SK-N-SH treated with all-trans-retinoic acid at 6 μM for 48 hours (cell line): ENCODE results near the gene JAGN1.

ENCODE experiments used
- ATAC-seq: fragments of 200-7000 bp; cut with Tn5 transposase; 3 replicates; pipeline ENCODE4 v1.9.1; 2020; ENCODE audit warnings: mild to moderate bottlenecking, moderate library complexity
- ARNTL ChIP-seq: fragments of 450-650 bp; formaldehyde crosslinking; IDR thresholded peaks from 2 replicates; pipeline ENCODE4 v1.5.0; 2020; ENCODE audit warnings: low read depth, mild to moderate bottlenecking, moderate library complexity, borderline replicate concordance
- BACH2 ChIP-seq: fragments of 250-450 bp; sonication (Bioruptor Pico); IDR thresholded peaks from 2 replicates; pipeline ENCODE4 v1.9.0; 2021; ENCODE audit warnings: mild to moderate bottlenecking, borderline replicate concordance
- CSDC2 ChIP-seq: fragments of 250-450 bp; sonication (Bioruptor Pico); IDR thresholded peaks from 2 replicates; pipeline ENCODE4 v1.5.0; 2020; ENCODE audit warnings: mild to moderate bottlenecking, moderate library complexity
- ESRRG ChIP-seq: fragments of 250-450 bp; sonication (Bioruptor Pico); IDR thresholded peaks from 2 replicates; pipeline ENCODE4 v1.6.1; 2021; ENCODE audit warnings: mild to moderate bottlenecking
- GLIS3 ChIP-seq: fragments of 250-450 bp; sonication (Bioruptor Pico); IDR thresholded peaks from 2 replicates; pipeline ENCODE4 v1.5.0; 2020; ENCODE audit warnings: mild to moderate bottlenecking, moderate library complexity
- ISL1 ChIP-seq: fragments of 250-450 bp; sonication (Bioruptor Pico); IDR thresholded peaks from 2 replicates; pipeline ENCODE4 v2.1.2; 2022; ENCODE audit warnings: mild to moderate bottlenecking, moderate library complexity
- OSR1 ChIP-seq: fragments of 250-450 bp; sonication (Bioruptor Pico); IDR thresholded peaks from 2 replicates; pipeline ENCODE4 v1.8.0; 2022; ENCODE audit warnings: moderate library complexity, mild to moderate bottlenecking, inconsistent platforms
- PPARA ChIP-seq: fragments of 250-450 bp; sonication (Bioruptor Pico); IDR thresholded peaks from 2 replicates; pipeline ENCODE4 v1.5.0; 2020; ENCODE audit warnings: mild to moderate bottlenecking, borderline replicate concordance
- RARB ChIP-seq: fragments of 250-450 bp; sonication (Bioruptor Pico); IDR thresholded peaks from 2 replicates; pipeline ENCODE4 v1.8.0; 2021; ENCODE audit warnings: mild to moderate bottlenecking, moderate library complexity
- SNAI2 ChIP-seq: fragments of 250-450 bp; sonication (Bioruptor Pico); IDR thresholded peaks from 2 replicates; pipeline ENCODE4 v1.5.0; 2020; ENCODE audit warnings: mild to moderate bottlenecking, moderate library complexity
- TCF4 ChIP-seq: fragments of 250-450 bp; sonication (Bioruptor Pico); IDR thresholded peaks from 2 replicates; pipeline ENCODE4 v1.8.0; 2021; ENCODE audit warnings: mild to moderate bottlenecking, moderate library complexity, borderline replicate concordance
- TOX ChIP-seq: fragments of 250-450 bp; sonication (Bioruptor Pico); IDR thresholded peaks from 2 replicates; pipeline ENCODE4 v1.8.0; 2021; ENCODE audit warnings: mild to moderate bottlenecking, moderate library complexity, borderline replicate concordance
- ZC3H10 ChIP-seq: fragments of 250-450 bp; sonication (Bioruptor Pico); IDR thresholded peaks from 2 replicates; pipeline ENCODE4 v1.5.1; 2021; ENCODE audit warnings: mild to moderate bottlenecking, moderate library complexity
- ZNF565 ChIP-seq: fragments of 450-650 bp; formaldehyde crosslinking; conservative IDR thresholded peaks from 2 replicates; pipeline ENCODE4 v1.5.0; 2020; ENCODE audit warnings: low read depth, mild to moderate bottlenecking, moderate library complexity
- ZNF70 ChIP-seq: fragments of 450-650 bp; formaldehyde crosslinking; IDR thresholded peaks from 2 replicates; pipeline ENCODE4 v1.5.0; 2020; ENCODE audit warnings: mild to moderate bottlenecking, moderate library complexity
- ZNF8 ChIP-seq: fragments of 450-650 bp; formaldehyde crosslinking; IDR thresholded peaks from 2 replicates; pipeline ENCODE4 v1.5.0; 2020; ENCODE audit warnings: mild to moderate bottlenecking, moderate library complexity
- TF ChIP-seq, protein P1 (sequence below): fragments of 250-450 bp; sonication (Bioruptor Pico); IDR thresholded peaks from 2 replicates; pipeline ENCODE4 v1.8.0; 2020; ENCODE audit warnings: mild to moderate bottlenecking, moderate library complexity, borderline replicate concordance
- TF ChIP-seq, protein P2 (sequence below): fragments of 250-450 bp; sonication (Bioruptor Pico); IDR thresholded peaks from 2 replicates; pipeline ENCODE4 v1.5.1; 2020; ENCODE audit warnings: low read depth, mild to moderate bottlenecking, moderate library complexity
- TF ChIP-seq, protein P3 (sequence below): fragments of 250-450 bp; sonication (Bioruptor Pico); IDR thresholded peaks from 2 replicates; pipeline ENCODE4 v1.8.0; 2021; ENCODE audit warnings: low read depth, mild to moderate bottlenecking, moderate library complexity, borderline replicate concordance
- TF ChIP-seq, protein P4 (sequence below): fragments of 250-450 bp; sonication (Bioruptor Pico); IDR thresholded peaks from 2 replicates; pipeline ENCODE4 v1.5.1; 2021; ENCODE audit warnings: mild to moderate bottlenecking, moderate library complexity
- TF ChIP-seq, protein P5 (sequence below): fragments of 250-450 bp; sonication (Bioruptor Pico); IDR thresholded peaks from 2 replicates; pipeline ENCODE4 v1.5.0; 2020; ENCODE audit warnings: mild to moderate bottlenecking, moderate library complexity

JAGN1 gene

DNA sequence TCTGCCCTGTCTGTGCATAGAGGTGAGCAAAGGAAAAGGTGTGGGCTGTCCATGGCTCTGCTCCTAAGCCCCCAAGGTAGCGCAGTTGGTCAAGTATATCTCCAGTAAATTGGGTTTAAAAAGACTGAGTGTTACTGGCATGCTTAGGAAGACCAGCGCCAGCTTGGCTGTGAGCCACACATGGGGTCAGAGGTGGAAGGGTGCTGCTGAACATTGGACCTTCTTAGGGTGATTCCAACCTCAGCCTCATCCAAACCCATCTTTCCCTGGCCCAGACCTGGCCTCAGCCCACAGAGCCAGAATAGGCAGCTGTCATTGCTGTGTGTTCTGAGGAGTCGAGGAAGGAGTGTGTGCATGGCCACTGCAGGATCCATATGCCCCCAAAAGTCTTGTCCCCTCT lies 17.9 kb downstream of the JAGN1 start:
- TF ChIP-seq, protein P1, sequence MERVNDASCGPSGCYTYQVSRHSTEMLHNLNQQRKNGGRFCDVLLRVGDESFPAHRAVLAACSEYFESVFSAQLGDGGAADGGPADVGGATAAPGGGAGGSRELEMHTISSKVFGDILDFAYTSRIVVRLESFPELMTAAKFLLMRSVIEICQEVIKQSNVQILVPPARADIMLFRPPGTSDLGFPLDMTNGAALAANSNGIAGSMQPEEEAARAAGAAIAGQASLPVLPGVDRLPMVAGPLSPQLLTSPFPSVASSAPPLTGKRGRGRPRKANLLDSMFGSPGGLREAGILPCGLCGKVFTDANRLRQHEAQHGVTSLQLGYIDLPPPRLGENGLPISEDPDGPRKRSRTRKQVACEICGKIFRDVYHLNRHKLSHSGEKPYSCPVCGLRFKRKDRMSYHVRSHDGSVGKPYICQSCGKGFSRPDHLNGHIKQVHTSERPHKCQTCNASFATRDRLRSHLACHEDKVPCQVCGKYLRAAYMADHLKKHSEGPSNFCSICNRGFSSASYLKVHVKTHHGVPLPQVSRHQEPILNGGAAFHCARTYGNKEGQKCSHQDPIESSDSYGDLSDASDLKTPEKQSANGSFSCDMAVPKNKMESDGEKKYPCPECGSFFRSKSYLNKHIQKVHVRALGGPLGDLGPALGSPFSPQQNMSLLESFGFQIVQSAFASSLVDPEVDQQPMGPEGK (CRISPR knock-in tag): no peak
- TF ChIP-seq ESRRG: no peak
- TF ChIP-seq TOX: no peak
- TF ChIP-seq ZC3H10 (CRISPR knock-in tag): no peak
- TF ChIP-seq GLIS3: no peak
- TF ChIP-seq ZNF70 (CRISPR knock-in tag): no peak
- TF ChIP-seq RARB: no peak
- TF ChIP-seq ISL1 (CRISPR knock-in tag): no peak
- TF ChIP-seq, protein P2, sequence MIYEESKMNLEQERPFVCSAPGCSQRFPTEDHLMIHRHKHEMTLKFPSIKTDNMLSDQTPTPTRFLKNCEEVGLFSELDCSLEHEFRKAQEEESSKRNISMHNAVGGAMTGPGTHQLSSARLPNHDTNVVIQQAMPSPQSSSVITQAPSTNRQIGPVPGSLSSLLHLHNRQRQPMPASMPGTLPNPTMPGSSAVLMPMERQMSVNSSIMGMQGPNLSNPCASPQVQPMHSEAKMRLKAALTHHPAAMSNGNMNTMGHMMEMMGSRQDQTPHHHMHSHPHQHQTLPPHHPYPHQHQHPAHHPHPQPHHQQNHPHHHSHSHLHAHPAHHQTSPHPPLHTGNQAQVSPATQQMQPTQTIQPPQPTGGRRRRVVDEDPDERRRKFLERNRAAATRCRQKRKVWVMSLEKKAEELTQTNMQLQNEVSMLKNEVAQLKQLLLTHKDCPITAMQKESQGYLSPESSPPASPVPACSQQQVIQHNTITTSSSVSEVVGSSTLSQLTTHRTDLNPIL: no peak
- TF ChIP-seq ZNF8: no peak
- no peak for TF ChIP-seq OSR1 (CRISPR knock-in tag)
- TF ChIP-seq BACH2 (CRISPR knock-in tag): no peak
- TF ChIP-seq, protein P3, sequence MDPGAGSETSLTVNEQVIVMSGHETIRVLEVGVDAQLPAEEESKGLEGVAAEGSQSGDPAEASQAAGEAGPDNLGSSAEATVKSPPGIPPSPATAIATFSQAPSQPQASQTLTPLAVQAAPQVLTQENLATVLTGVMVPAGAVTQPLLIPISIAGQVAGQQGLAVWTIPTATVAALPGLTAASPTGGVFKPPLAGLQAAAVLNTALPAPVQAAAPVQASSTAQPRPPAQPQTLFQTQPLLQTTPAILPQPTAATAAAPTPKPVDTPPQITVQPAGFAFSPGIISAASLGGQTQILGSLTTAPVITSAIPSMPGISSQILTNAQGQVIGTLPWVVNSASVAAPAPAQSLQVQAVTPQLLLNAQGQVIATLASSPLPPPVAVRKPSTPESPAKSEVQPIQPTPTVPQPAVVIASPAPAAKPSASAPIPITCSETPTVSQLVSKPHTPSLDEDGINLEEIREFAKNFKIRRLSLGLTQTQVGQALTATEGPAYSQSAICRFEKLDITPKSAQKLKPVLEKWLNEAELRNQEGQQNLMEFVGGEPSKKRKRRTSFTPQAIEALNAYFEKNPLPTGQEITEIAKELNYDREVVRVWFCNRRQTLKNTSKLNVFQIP (CRISPR knock-in tag): no peak
- TF ChIP-seq SNAI2 (CRISPR knock-in tag): no peak
- TF ChIP-seq ARNTL: no peak
- no peak for TF ChIP-seq ZNF565 (CRISPR knock-in tag)
- no peak for TF ChIP-seq PPARA (CRISPR knock-in tag)
- no peak for TF ChIP-seq CSDC2 (CRISPR knock-in tag)
- TF ChIP-seq, protein P4, sequence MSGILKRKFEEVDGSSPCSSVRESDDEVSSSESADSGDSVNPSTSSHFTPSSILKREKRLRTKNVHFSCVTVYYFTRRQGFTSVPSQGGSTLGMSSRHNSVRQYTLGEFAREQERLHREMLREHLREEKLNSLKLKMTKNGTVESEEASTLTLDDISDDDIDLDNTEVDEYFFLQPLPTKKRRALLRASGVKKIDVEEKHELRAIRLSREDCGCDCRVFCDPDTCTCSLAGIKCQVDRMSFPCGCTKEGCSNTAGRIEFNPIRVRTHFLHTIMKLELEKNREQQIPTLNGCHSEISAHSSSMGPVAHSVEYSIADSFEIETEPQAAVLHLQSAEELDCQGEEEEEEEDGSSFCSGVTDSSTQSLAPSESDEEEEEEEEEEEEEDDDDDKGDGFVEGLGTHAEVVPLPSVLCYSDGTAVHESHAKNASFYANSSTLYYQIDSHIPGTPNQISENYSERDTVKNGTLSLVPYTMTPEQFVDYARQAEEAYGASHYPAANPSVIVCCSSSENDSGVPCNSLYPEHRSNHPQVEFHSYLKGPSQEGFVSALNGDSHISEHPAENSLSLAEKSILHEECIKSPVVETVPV: no peak
- TF ChIP-seq, protein P5, sequence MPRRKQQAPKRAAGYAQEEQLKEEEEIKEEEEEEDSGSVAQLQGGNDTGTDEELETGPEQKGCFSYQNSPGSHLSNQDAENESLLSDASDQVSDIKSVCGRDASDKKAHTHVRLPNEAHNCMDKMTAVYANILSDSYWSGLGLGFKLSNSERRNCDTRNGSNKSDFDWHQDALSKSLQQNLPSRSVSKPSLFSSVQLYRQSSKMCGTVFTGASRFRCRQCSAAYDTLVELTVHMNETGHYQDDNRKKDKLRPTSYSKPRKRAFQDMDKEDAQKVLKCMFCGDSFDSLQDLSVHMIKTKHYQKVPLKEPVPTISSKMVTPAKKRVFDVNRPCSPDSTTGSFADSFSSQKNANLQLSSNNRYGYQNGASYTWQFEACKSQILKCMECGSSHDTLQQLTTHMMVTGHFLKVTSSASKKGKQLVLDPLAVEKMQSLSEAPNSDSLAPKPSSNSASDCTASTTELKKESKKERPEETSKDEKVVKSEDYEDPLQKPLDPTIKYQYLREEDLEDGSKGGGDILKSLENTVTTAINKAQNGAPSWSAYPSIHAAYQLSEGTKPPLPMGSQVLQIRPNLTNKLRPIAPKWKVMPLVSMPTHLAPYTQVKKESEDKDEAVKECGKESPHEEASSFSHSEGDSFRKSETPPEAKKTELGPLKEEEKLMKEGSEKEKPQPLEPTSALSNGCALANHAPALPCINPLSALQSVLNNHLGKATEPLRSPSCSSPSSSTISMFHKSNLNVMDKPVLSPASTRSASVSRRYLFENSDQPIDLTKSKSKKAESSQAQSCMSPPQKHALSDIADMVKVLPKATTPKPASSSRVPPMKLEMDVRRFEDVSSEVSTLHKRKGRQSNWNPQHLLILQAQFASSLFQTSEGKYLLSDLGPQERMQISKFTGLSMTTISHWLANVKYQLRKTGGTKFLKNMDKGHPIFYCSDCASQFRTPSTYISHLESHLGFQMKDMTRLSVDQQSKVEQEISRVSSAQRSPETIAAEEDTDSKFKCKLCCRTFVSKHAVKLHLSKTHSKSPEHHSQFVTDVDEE (CRISPR knock-in tag): no peak
- ATAC-seq: no peak

DNA sequence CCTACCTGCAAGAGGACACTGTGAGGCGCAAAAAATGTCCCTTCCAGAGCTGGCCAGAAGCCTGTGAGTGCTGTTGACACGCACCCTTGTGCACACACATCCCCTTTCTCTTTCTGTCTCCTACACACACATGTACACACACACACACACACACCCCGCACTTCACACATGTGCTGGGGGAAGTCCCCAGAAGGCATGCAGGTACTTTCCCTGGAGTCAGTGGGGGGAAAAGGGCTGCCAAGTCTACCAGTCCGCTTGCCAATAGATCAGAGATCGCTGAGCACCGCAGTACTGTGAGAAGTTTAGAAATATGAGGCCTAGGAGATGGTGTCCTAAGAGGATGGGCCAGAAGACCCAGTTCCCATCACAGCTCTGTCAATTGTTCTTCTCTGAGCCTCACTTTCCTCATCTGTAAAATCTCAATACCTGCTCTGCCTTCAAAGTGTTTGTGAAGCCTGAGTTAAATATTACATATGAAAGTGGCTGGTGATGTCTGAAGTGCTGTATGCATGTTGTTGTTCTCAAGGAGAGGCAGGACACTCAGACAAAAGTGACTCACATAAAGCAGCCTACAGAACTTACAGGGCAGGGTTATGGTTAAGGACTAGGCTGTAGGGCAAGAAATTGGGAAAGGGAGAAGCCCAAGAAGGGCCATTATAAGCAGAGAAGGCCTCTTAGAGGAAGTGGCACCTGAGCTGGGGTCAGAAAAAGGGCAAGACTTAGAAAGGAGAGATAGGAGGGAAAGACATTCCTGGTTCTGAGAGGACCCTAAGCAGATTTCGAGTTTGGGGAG lies 19.0 kb downstream of the JAGN1 start:
- ATAC-seq: no peak
- TF ChIP-seq ARNTL: no peak
- TF ChIP-seq GLIS3: no peak
- TF ChIP-seq TCF4 (CRISPR knock-in tag): no peak
- TF ChIP-seq, protein P4: no peak
- no peak for TF ChIP-seq PPARA (CRISPR knock-in tag)
- TF ChIP-seq ESRRG: no peak
- TF ChIP-seq BACH2 (CRISPR knock-in tag): no peak
- no peak for TF ChIP-seq ZNF70 (CRISPR knock-in tag)
- no peak for TF ChIP-seq ZNF565 (CRISPR knock-in tag)
- TF ChIP-seq, protein P2: no peak
- TF ChIP-seq, protein P5 (CRISPR knock-in tag): no peak
- no peak for TF ChIP-seq CSDC2 (CRISPR knock-in tag)
- TF ChIP-seq ISL1 (CRISPR knock-in tag): no peak
